ENCODE measurements around the gene TPRG1L.

- TF ChIP-seq NFRKB (IDR thresholded peaks at IDR 0.05) (no peak), SP1 (IDR thresholded peaks at IDR 0.05) (no peak), SUZ12 (IDR thresholded peaks at IDR 0.05) (no peak), TARDBP (IDR thresholded peaks at IDR 0.05) (no peak), FOXM1 (IDR thresholded peaks at IDR 0.05; ENCODE audit: borderline replicate concordance) (no peak), BHLHE40 (IDR thresholded peaks at IDR 0.05; ENCODE audit: borderline replicate concordance) (no peak), ELF4 (IDR thresholded peaks at IDR 0.05) (no peak), PKNOX1 (IDR thresholded peaks at IDR 0.05) (no peak), L3MBTL2 (conservative IDR thresholded peaks at IDR 0.05) (no peak), FOXK2 (IDR thresholded peaks at IDR 0.05) (no peak), ARNT (IDR thresholded peaks at IDR 0.05) (no peak), LEF1 (IDR thresholded peaks at IDR 0.05; ENCODE audit: borderline replicate concordance) (no peak)
These were observed 47.5 kb upstream of the TPRG1L start for GRCh38 chr1:3577300-3577699.

All from HEK293T (cell line).